ENCODE measurements around the gene NIT1. TPM values are rescaled to one million over a fixed set of nuclear protein-coding genes. Genes with fewer than 3 reads are reported as not detected.

Gene NIT1
- total and polyA plus RNA-seq, 7 donors, result 20.1 to 43.8 (median 30.7) TPM

GRCh38 chr1:161080441-161081405, 37.2 kb upstream of the NIT1 start:
- DNase-seq (no peak), ATAC-seq (no peak)
- H3K27me3 ChIP-seq (ENCODE audit: insufficient read depth in 3 of 3, low read length in 2 of 3), result peaks cover 0 to 4% (median 0%) of the 10 kb centered on the region in 3 donors
- H3K4me3 ChIP-seq, result no peak overlapping the region
- 73 to 82% (median 80%) methylated on average over 5 of the region's 5 CpGs for WGBS, 3 donors
- no peak for TF ChIP-seq CTCF (IDR thresholded peaks at IDR 0.05)
- no peaks in the 10 kb centered on the region for H3K9me3 ChIP-seq
- H3K36me3 ChIP-seq (ENCODE audit: insufficient read depth in 1 of 2, low read depth in 1 of 2), result no peaks in the 10 kb centered on the region
- intact Hi-C loops (cut with DNase I), result no loop called here
- H3K27ac ChIP-seq, result no peak overlapping the region
- H3K4me1 ChIP-seq, result no peaks in the 10 kb centered on the region

DNA sequence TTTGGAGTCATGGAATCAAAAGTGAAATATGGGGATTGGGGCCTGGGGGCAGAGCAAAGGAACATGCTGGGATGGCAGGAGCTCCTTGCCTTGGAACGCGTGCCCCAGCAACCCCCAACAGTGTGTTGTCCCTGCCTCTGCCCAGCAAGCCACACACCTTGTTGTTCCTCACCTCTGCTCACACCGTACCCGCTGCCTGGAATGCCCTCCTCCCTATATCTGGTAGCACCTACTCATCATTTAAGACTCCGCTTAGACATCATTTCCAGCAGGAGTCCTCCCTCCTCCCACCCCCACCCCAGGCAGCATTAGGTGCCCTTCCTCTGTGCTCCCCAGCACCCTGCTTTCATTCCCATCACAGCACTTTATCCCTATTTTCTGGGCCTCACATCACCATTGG, 36.4 kb upstream of the NIT1 start:
- Histone ChIP-seq H3K27ac (no peak overlapping the region), H3K9me3 (no peaks in the 10 kb centered on the region), H3K4me3 (no peak overlapping the region), H3K36me3 (ENCODE audit: insufficient read depth in 1 of 2, low read depth in 1 of 2) (no peaks in the 10 kb centered on the region), H3K4me1 (no peaks in the 10 kb centered on the region), H3K27me3 (ENCODE audit: insufficient read depth in 3 of 3, low read length in 2 of 3) (peaks cover 0 to 4% (median 0%) of the 10 kb centered on the region in 3 donors)
- no peak for ATAC-seq
- 73 to 77% (median 76%) methylated on average over 5 of the region's 5 CpGs for WGBS, 3 donors
- intact Hi-C loops (cut with DNase I), result no loop called here
- no peak for TF ChIP-seq CTCF (IDR thresholded peaks at IDR 0.05)
- no peak for DNase-seq

DNA sequence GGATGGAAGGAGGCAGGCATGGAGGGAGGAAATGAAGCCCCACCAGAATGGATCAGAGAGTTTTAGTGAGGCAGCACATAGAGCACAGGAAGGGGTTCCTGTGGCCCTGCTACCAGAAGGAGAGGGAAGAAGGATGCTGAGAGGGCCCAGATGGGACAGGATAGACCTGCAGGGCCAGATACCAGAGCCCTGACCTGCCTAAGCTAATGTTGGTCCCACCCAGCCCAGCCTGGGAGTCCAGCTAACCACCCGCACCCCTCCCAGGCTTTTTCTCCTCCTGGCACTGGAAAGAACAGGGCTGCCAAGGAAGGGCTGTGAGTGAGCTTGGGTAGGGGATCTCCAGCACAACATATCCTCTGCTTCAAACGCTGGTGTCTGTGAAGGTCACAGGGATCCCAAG, 35.4 kb upstream of the NIT1 start:
- Histone ChIP-seq H3K27ac (no peak overlapping the region), H3K4me3 (no peak overlapping the region), H3K36me3 (ENCODE audit: insufficient read depth in 1 of 2, low read depth in 1 of 2) (no peaks in the 10 kb centered on the region), H3K27me3 (ENCODE audit: insufficient read depth in 3 of 3, low read length in 2 of 3) (peaks cover 0 to 4% (median 0%) of the 10 kb centered on the region in 3 donors), H3K4me1 (no peaks in the 10 kb centered on the region), H3K9me3 (no peaks in the 10 kb centered on the region)
- DNase-seq (no peak), ATAC-seq (no peak)
- TF ChIP-seq CTCF (IDR thresholded peaks at IDR 0.05), result no peak
- WGBS, 3 donors, result 61 to 78% (median 77%) methylated on average over 2 of the region's 2 CpGs
- intact Hi-C loops (cut with DNase I), result no loop called here

DNA sequence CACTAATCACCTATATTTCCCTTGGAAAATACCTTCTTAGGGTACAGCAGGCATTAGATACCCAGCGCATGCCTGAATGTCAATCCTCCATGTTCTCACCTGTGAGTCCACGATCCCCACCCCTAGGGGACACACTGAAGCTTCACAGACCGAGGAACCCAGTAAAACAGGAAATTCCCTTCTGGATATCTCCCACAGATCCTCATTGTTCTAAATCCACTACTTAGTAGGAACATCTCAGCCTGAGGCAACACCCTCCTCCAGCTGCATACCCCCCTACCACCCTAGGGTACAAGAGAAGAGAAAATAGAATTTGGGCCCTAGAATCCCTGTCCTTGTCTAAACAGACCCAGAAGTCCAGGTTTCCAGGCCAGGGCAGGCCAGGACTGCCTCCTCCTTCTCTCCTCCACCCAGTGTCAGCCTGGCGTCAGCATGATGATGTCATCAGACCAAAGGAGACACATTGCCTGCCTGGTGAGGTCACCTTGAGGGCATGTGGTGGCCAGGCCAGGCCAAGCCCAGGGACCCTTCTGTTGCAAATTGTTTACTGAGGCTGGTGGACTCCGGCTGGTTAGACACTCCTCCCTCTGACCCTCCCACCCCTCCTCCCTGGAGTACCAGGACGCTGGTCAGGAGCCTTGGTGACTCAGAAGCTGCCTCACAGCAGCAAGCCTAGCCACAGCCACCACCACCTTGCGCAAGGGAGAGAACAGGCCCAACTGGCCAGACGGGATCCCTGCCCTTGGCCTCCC, 34.7 kb upstream of the NIT1 start:
- Histone ChIP-seq H3K4me3 (no peak overlapping the region), H3K27ac (no peak overlapping the region), H3K9me3 (no peaks in the 10 kb centered on the region), H3K36me3 (ENCODE audit: insufficient read depth in 1 of 2, low read depth in 1 of 2) (no peaks in the 10 kb centered on the region), H3K4me1 (no peaks in the 10 kb centered on the region), H3K27me3 (ENCODE audit: insufficient read depth in 3 of 3, low read length in 2 of 3) (peaks cover 0 to 4% (median 0%) of the 10 kb centered on the region in 3 donors)
- peak; percentile 86 to 91 for DNase-seq
- WGBS, 3 donors, result 49 to 66% (median 57%) methylated on average over 8 of the region's 8 CpGs
- peak; percentile 83 to 88 (median 86) for ATAC-seq
- TF ChIP-seq CTCF (IDR thresholded peaks at IDR 0.05), result no peak
- intact Hi-C loops (cut with DNase I), result no loop called here

All from psoas muscle (tissue), 8 donors.